ENCODE results near the gene DRC1. TPM values are rescaled to one million over a fixed set of nuclear protein-coding genes. Genes with fewer than 3 reads are reported as not detected.

Gene DRC1
- total RNA-seq, 1 experiment from 2014 or later, result not detected

DNA sequence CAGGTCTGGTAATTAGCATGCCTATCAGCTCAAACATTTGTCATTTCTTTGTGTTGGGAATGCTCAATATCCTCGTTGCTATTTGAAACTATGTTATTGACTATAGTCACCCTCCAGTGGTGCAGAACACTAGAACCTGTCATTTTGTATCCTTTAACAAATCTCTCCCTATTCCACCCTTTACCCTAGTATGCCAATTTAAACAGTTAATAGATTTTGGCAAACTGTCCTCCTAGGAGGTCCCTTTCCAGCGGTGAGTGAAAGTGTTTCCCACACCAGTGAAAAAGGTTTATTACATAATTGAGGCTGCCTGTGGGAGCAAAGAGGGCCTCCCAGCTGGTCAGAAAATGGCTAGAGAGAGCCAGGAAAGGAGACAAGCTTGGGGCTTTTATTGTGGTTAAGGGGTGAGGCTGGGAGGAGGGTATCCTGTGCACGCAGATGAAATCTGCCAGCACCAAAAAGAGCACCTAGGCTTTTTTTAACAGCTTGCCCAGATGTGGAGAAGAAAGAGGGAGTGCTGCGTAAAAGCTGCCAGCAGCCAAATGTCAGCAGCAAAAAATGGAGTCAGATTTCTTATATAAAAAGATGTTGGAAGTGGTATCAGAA is 1.8 kb upstream of the DRC1 start:
- DNase-seq (ENCODE audit: low spot score), result no peak

DNA sequence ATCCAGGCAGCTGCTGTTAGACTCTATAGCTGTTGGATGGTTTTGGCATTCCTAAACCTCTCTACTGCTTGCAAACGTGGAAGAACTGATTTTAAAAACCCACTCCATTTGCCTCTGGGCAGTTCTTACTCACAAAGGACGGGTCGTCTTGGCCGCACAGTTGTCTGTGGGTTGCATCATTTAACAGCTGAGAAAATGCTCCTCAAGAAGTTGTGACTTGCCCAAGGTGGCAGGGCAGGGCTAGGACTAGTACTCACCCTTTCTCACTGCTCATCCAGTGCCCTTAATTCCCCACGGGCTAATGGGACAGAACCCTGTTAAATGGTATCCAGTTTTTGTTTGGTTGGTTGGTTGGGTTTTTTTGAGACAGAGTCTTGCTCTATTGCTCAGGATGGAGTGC is 997 bp upstream of the DRC1 start:
- DNase-seq (ENCODE audit: low spot score), result no peak

DNA sequence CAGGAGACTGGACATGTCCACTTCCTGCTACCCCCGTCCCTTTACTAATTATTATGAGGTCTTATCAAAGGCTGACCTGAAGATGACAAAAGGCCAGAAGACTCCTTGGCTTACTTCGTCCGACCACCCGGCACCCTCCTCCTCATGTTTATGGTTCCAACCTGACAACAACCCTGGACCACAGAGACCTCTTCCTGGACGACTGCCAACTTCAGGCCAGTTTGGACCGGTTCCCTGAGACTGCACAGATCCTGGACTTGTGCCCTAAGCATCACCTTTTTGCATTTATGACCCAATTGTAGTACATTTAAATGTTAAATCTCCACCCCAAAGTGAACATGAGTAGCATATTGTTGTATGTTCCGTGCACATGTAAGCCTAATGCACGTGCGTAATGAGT is 5.8 kb downstream of the DRC1 start:
- DNase-seq (ENCODE audit: low spot score), result no peak

DNA sequence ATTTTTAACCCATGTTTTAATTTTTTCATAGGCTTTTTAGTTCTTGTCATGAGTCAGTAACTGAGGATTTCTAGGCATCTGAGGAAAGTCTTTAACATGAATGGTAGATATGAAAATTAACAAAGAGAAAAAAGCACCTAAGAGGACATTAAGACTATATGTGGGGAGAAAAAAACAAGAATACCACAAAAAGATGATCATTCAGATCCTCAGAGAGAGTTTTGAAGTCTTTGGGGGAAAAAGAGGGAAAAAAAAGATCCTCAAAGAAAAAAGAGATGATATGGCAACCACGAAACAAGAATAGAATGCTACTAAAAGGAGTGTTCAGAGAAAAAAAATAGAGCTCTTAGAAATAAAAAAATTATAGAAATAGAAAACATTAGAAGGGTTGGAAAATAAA is 8.1 kb downstream of the DRC1 start:
- DNase-seq (ENCODE audit: low spot score), result no peak

DNA sequence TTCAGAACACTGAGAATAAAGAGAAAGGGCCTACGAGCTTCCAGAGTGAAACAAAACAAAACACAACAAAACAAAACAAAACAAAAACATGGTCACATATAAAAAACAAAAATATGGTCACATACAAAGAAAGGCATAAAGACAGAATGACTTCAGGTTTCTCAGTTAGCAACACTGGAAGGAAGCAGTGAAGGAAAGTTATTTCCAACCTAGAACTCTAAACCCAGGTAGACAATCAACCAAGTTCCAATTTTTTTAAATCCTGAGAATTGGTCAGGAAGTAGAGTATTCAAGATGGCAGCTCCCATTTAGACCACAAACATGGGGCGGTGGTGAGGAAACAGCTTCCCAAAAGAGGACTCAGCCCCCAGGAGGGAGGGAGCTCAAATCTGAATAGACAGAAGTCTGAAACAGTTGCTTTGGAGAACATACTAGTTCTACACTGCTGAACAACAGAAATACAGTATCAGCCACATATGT is 9.1 kb downstream of the DRC1 start:
- no peak for DNase-seq (ENCODE audit: low spot score)

DNA sequence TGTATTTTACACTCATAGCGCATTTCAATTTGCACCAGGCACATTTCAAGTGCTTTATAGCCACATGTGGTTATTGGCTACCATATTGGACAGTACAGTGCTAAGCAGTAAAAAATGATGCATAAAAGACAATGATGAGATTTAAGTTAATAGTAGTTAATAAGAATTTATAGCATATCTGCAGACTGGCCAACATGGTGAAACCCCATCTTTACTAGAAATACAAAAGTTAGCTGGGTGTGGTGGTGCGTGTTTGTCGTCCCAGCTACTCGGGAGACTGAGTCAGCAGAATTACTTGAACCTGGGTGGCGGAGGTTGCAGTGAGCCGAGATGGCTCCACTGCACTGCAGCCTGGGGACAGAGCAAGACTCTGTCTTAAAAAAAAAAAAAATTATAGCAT is 9.7 kb downstream of the DRC1 start:
- DNase-seq (ENCODE audit: low spot score), result no peak

DNA sequence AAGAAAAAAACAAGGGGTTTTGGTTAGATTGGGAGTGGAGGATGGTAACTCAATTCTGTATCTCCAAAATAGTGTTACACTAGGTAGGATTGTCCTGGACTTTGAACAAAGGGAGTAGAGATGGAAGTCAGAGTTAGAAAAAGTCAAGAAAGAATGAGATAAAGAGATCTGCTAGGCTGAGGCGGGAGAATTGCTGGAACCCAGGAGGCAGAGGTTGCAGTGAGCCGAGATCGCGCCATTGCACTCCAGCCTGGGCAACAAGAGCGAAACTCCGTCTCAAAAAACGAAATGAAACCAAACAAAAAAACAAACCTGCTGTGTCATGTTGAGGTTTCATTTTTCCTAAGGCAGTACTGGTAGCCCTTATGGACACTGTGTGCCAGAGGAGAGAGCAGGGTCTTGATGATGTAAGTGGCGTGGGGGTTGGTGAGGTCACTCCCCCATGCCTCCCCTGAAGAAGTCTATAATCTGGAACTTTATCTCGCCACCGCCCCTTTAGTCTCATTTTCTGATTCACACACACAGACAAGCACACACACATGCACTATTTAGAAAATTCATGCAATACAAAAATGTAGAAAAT is 10.5 kb downstream of the DRC1 start:
- DNase-seq (ENCODE audit: low spot score), result no peak

DNA sequence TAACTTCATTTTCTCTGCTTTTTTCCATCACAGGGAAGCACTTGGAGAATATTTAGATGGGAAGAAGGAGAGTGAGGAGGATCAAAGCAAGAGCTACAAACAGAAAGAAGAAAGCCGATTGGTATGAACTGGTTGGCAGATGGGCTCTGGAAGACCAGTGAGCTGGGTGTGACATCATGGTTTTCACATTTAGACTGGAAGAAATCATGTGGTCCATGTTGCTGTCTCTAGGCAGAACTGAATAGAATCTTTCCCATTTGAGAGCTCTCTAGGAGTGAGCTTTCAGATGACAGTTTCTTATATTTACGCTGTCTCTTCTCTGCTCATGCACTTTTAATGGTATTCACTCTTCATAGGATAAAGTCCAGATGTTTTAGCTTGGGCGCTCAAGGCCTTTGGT is 12.6 kb downstream of the DRC1 start:
- no peak for DNase-seq (ENCODE audit: low spot score)

DNA sequence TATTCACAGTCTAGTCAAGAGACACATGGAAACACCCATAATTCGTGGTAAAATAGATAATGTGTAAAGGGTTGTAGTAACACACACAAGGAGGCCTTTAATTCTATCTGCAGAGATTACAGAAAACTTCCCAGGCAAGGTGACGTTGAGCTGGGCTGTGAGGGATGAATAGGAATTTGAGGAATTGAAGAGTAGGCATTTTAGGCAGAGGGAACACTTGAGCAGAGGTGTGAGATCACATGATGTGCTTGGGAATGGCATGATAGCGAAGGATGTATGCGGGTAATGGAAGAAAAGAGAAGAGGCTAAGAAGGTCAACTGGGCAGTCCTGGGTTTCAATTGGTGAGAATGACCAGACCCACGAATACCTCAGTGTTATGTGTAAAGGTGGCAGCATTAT is 20.2 kb downstream of the DRC1 start:
- no peak for DNase-seq (ENCODE audit: low spot score)

DNA sequence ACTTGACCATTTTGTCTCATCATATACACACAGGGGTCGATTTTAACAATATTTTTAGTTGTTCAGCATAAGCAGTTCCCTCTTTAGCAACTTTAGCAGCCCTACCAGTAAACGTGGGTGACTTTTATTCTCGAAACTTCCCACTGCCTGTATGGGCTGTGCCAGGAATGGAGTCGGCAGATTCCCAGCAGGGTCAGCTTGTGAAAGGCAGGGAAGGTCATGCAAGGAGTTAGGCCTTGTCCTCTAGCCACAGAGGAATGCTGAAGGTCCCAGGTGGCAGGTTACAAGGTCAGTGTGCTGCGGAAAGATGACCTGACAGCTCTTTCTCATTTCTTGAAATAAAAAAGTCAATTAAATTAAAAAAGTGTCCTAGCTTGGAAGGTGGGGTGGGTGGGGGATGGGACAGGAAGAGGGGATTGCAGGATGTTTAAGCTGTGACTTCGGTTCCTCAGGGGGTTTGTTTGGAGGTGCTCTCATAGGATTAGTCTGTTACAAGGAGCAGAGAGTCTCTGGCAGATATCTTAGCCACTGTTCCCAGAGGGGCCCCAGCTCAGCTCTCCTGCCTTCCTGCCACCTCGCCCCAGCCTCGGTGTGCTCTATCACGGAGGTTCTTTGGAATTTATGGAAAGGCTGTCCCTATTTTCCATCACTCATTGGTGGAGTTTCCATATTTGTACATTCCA is 21.4 kb downstream of the DRC1 start:
- no peak for DNase-seq (ENCODE audit: low spot score)

DNA sequence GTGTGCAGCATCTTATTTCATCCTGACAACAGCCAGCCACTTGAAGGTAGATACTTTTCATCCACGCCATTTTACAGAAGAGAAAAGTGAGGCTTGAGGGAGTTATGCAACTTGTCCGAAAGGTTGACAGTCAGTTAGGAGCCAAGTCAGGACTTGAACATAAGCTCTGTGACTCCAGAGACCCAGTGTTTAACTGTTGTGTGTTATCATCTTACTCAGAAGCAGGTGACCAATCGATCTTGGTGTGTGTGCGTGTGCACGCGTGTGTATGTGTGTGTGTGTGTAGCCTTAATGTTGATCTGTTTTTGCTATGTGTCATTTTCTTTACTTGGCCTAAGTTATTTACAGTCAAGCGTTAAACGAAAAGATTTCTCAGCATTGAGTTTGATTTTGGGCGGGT is 22.0 kb downstream of the DRC1 start:
- DNase-seq (ENCODE audit: low spot score), result no peak

DNA sequence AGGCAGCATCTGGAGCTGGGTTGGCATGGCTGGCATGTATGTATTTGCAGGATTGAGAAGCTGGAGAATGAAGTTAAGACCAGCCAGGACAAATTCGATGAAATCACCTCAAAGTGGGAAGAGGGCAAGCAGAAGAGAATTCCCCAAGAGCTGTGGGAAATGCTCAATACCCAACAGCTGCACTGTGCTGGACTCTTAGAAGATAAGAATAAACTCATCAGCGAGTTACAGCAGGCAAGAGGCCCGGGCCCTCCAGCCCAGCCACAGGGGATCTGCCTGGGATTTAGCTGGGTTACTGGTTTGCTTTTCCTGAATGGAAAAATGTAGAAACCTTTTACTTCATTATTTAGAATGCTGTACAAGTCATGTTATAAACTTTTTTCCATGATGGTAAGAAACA is 22.5 kb downstream of the DRC1 start:
- DNase-seq (ENCODE audit: low spot score), result no peak

DNA sequence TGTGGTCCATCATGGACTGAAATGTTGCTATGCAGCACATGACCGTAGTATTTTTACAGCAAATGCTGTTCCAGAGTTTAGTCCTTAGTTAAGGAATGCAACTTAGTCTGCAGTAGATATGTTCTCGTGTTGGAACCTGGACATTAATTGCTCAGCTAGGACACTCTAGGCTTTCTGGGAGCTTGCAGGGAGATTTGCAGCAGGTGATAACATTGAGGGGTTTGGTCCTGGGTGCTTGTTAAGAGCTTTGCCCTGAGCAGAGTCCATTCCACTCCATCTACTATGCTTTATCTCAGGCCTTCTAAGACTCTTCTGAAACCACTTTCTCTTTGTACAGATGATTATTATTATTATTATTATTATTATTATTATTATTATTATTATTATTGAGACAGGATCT is 27.1 kb downstream of the DRC1 start:
- no peak for DNase-seq (ENCODE audit: low spot score)

DNA sequence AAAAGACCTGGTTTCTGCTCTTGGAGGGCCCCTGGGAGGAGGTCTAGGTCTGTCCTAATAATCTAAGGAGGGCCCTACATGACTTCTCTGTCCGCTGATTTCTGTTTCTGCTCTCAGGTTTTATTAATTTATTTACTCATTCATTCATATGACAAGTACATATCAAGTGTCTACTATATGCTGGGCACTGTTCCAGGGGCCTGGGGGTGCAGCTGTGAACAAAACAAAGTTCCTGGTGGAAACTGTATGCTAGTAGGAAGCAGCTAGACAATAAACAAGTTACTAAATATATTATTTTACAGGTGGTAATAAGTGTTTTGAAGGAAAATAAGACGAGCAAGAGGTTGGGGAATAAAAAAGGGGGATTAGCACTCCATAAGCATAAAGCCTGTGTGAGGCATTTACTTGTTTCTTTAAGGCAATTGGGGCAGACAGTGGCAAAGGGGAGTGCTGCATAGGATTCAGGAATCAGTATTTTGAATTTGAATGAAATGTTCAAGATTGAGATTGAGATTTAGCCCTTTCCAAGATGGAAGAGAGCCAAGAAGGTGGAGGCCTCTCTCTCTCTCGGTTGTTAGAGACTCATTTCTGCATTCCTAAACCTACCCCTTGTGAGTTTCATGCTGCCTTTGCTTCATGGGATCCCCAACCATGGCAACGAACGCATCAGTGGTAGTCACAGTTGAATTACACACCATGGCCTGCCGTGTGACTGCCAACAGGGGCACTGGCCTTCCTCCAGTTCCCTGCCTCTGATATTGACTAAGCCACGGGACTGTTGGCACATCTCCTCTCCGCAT is 28.3 kb downstream of the DRC1 start:
- no peak for DNase-seq (ENCODE audit: low spot score)

DNA sequence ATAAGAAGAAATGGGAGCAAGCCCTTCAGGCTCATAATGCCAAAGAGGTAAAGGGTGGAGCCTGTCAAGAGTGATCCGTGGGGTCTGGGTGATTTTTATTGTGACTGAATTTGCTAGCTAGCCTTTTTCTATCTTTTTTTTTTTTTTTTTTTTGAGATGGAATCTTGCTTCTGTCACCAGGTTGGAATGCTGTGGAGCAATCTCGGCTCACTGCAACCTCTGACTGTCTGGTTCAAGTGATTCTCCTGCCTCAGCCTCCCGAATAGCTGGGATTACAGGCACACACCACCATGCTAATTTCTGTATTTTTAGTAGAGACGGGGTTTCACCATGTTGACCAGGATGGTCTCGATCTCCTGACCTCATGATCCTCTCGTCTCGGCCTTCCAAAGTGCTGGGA is 29.1 kb downstream of the DRC1 start:
- no peak for DNase-seq (ENCODE audit: low spot score)

DNA sequence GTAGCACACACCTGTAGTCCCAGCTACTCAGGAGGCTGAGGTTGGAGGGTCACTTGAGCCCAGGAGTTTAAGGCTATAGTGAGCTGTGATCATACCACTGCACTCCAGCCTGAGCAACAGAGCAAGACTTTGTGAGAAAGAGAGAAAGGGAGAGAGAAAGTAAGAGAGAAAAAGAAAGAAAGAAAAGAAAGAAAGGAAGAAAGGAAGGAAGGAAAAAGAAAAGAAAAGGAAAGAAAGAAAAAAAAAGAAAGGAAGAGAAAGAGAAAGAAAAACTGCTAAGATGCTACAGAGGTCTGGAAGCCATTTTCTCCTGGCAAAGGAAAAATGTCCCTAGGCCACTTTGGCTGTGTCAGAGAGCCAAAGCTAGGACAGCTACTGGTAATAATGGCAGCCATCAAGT is 30.6 kb downstream of the DRC1 start:
- DNase-seq (ENCODE audit: low spot score), result no peak

DNA sequence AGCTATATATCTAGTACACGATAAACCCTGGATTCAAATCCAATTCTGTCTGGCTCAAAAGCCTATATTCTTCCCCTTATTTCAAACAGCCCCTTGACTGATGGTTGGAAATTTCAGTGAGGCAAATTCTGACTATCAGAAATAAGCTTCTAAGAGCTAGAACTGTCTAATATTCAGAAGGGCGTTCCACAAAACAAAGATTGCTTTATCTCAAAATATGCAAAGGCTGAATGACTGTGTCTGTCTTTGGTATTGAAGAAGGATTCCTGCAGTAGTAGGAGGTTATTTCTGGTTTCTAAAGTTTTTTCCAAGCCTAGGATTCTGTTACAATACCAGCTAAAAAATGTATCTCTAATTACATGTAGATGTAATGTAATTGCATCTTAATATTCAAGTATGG is 31.1 kb downstream of the DRC1 start:
- no peak for DNase-seq (ENCODE audit: low spot score)

DNA sequence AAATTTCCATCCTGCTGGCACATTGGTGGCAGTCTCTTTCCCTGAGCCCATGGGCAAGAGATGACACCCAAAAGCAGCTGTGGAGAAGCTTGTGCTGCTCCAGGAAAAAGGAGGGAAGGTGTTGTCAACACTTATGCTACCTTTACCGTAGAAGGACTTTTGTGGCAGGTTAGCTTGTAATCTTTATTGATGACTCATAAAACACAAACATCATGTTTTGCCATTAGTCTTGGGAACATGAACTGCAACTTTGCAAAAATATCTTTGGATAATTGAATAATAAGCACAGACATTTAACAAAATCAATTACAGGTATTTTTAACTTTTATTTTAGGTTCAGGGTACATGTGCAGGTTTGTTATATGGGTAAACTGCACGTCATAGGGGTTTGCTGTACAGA is 33.4 kb downstream of the DRC1 start:
- DNase-seq (ENCODE audit: low spot score), result no peak

DNA sequence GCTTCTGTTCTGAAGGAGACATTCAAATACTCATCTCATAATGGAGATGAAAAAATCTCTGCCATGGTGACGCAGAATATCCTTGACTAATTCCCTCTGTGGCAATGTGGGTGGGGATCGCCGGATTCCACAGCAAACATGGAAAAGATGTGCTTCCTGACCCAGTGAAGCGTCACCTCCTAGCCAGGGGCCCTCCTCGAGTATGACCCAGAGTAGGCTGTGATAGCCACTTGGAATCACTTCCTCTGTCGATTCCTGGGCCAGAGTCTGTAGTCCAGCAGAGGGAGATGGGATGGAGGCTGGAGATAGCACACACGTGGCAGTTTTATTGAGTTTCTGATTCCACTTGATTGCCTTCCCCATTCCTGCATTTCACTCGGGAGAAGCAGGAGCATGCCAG is 36.8 kb downstream of the DRC1 start:
- no peak for DNase-seq (ENCODE audit: low spot score)

DNA sequence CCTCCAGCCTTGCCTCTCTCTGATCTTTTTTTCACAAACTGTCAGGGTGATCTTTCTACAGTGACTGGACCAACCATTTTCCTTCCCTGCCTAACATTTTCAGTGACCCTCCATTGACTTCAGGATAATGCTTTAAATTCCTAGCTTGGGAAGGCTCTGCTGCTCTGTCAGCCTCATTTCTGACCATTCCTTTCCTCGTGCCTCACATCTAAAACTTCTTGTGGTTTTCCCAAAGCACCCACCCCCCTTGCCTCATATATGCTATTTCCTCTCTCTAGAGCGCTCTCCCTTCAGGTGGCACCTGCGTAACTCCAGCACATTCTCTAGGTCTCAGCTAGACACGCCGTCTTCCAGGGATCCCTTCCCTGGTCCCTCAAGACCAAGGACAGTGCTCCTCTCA is 37.2 kb downstream of the DRC1 start:
- DNase-seq (ENCODE audit: low spot score), result no peak

DNA sequence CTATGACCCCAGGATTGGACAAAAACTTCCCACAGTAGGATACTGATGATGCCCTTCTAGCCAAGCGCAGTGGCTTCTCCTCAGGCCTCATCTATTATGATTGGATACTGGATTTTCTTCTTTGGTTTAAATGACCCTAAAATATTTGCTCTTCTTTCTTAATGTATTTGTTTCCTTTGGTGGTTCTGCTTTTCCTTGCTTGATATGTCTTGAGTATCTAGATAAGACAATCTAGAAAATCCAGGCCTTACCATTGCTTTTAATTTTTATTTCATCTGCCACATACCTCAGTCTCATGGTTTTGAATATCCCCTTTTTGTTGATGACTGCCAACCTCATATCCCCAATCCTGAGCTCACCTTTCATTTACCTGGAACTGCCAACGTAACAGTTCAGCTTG is 40.6 kb downstream of the DRC1 start:
- no peak for DNase-seq (ENCODE audit: low spot score)

DNA sequence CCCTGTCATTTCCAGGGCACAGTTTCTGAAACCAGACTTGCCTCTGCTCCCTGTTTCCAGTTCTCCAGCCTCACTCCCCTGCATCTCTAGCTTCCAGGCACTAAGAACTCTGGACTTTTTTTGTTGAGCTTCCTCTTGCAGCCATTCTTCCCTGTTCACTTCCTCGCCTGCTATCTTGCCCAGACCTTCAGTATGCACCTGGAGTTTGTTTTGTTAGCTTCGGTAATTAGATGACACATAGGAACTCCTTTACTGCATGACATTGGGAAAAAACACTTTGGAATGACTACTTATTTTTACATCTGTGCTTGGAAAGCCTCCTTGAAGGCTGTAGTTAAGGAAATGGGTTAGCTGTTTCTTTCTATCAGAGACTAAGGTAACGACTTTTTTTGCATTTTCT is 41.0 kb downstream of the DRC1 start:
- no peak for DNase-seq (ENCODE audit: low spot score)

DNA sequence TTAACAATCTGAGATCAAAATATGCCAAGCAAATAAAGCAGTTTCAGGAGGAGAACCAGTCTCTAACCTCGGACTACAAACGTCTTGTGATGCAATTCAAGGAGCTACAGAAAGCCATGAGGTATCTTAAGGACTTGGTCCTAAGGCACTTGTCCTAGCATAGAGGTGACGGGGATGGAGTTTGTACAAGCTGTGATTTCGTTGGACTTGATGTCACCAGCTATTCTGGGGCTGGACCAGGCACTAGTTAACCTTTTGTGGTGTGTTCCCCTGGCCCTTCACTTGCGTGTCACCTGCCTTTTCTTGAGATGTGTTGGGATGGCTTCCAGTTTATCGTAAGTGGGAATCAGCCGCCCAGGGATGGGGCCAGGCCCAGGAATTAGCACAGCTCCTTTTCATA is 42.5 kb downstream of the DRC1 start:
- DNase-seq (ENCODE audit: low spot score), result no peak
